Mesenchymal stem cell (in vitro differentiated cells and primary cell): ENCODE measurements around the gene ERICH2.

Source experiments
- DNase-seq: peaks from one replicate; pipeline ENCODE4 v3.0.0-alpha.2; 2013
- H2AFZ ChIP-seq: one replicate; pipeline ENCODE4 v1.6.1; 2013; ENCODE audit warnings: low read depth, mild to moderate bottlenecking, control low read depth, inconsistent platforms, low read length, moderate library complexity
- H2AK5ac ChIP-seq: 2 replicates; pipeline ENCODE4 v1.6.1; 2013; ENCODE audit warnings: low read length, moderate library complexity, mild to moderate bottlenecking, inconsistent platforms; ENCODE audit not compliant: severe bottlenecking
- H2BK120ac ChIP-seq: one replicate; pipeline ENCODE4 v1.6.1; 2013; ENCODE audit warnings: low read depth, mild to moderate bottlenecking, inconsistent platforms, low read length, moderate library complexity
- H2BK12ac ChIP-seq, 2 experiments: one replicate each; pipeline ENCODE4 v1.6.1; 2013; ENCODE audit warnings: inconsistent platforms in 2 of 2, low read length in 2 of 2, mild to moderate bottlenecking in 2 of 2, moderate library complexity in 2 of 2, control low read depth in 1 of 2
- H2BK15ac ChIP-seq: one replicate; pipeline ENCODE4 v1.6.1; 2013; ENCODE audit warnings: mild to moderate bottlenecking, low read depth, inconsistent platforms; ENCODE audit not compliant: poor library complexity, severe bottlenecking
- H2BK5ac ChIP-seq: 2 replicates; pipeline ENCODE4 v1.6.1; 2013; ENCODE audit warnings: low read depth, mild to moderate bottlenecking, low read length, control low read depth, inconsistent platforms; ENCODE audit not compliant: poor library complexity, severe bottlenecking
- H3K14ac ChIP-seq, 2 experiments: one replicate each; pipeline ENCODE4 v1.6.1; 2013; ENCODE audit warnings: inconsistent platforms in 2 of 2, low read length in 2 of 2, control low read depth in 1 of 2, mild to moderate bottlenecking in 1 of 2, moderate library complexity in 1 of 2
- H3K18ac ChIP-seq, 2 experiments: one replicate each; pipeline ENCODE4 v1.6.1; 2013; ENCODE audit warnings: inconsistent platforms in 2 of 2, low read length in 2 of 2, control low read depth in 1 of 2, low read depth in 1 of 2, mild to moderate bottlenecking in 1 of 2
- H3K23ac ChIP-seq, 2 experiments: one replicate each; pipeline ENCODE4 v1.6.1; 2013; ENCODE audit warnings: inconsistent platforms in 2 of 2, low read length in 2 of 2, mild to moderate bottlenecking in 2 of 2, moderate library complexity in 2 of 2, control low read depth in 1 of 2
- H3K27ac ChIP-seq: 2 replicates; pipeline ENCODE4 v1.5.1; 2013; ENCODE audit warnings: mild to moderate bottlenecking, moderate library complexity, low read length, control low read depth, inconsistent platforms; ENCODE audit not compliant: poor library complexity, severe bottlenecking
- H3K27me3 ChIP-seq, 2 experiments: 2 replicates each; pipeline versions ENCODE4 v1.6.1 to v1.7.0; 2013; ENCODE audit warnings: low read length in 2 of 2, mild to moderate bottlenecking in 2 of 2, moderate library complexity in 2 of 2, control low read depth in 1 of 2, inconsistent platforms in 1 of 2; ENCODE audit not compliant: control insufficient read depth in 1 of 2, insufficient read depth in 1 of 2
- H3K36me3 ChIP-seq, 2 experiments: 2 replicates each; pipeline versions ENCODE4 v1.6.1 to v1.7.0; 2013; ENCODE audit warnings: low read length in 2 of 2, control low read depth in 1 of 2, inconsistent platforms in 1 of 2, low read depth in 1 of 2, mild to moderate bottlenecking in 1 of 2; ENCODE audit not compliant: insufficient read depth in 2 of 2, control insufficient read depth in 1 of 2
- H3K4ac ChIP-seq, 2 experiments: one replicate each; pipeline ENCODE4 v1.6.1; 2013; ENCODE audit warnings: inconsistent platforms in 2 of 2, low read length in 2 of 2, mild to moderate bottlenecking in 2 of 2, moderate library complexity in 2 of 2, control low read depth in 1 of 2, low read depth in 1 of 2
- H3K4me1 ChIP-seq: 2 replicates; pipeline ENCODE4 v1.6.1; 2013; ENCODE audit warnings: low read depth, low read length, control low read depth; ENCODE audit not compliant: control insufficient read depth, insufficient read depth
- H3K4me2 ChIP-seq: 2 replicates; pipeline ENCODE4 v1.6.1; 2013; ENCODE audit warnings: low read length, mild to moderate bottlenecking, inconsistent platforms; ENCODE audit not compliant: poor library complexity, severe bottlenecking
- H3K4me3 ChIP-seq, 2 experiments: 2 replicates each; pipeline versions ENCODE4 v1.5.1 to v1.7.0; 2013; ENCODE audit warnings: low read length in 2 of 2, mild to moderate bottlenecking in 2 of 2, control low read depth in 1 of 2, low read depth in 1 of 2; ENCODE audit not compliant: insufficient read depth in 1 of 2
- H3K79me1 ChIP-seq: replicated peaks from 2 replicates; pipeline ENCODE4 v1.6.1; 2013; ENCODE audit warnings: mild to moderate bottlenecking, control low read depth, low read length, inconsistent platforms; ENCODE audit not compliant: poor library complexity, severe bottlenecking
- H3K9ac ChIP-seq: 2 replicates; pipeline ENCODE4 v1.7.0; 2013; ENCODE audit warnings: mild to moderate bottlenecking, low read length, moderate library complexity
- H3K9me3 ChIP-seq: 2 replicates; pipeline ENCODE4 v1.7.0; 2013; ENCODE audit warnings: mild to moderate bottlenecking, low read length; ENCODE audit not compliant: control insufficient read depth
- H4K8ac ChIP-seq: one replicate; pipeline ENCODE4 v1.6.1; 2013; ENCODE audit warnings: inconsistent platforms, mild to moderate bottlenecking, low read length, moderate library complexity
- H4K91ac ChIP-seq: one replicate; pipeline ENCODE4 v1.6.1; 2013; ENCODE audit warnings: mild to moderate bottlenecking, low read length, inconsistent platforms
- WGBS: methylation state at CpG from one replicate; pipeline ENCODE4 v1.1.7; 2013; ENCODE audit warnings: mixed read lengths; 5-methylcytosine and 5-hydroxymethylcytosine counted together

Gene ERICH2

DNA sequence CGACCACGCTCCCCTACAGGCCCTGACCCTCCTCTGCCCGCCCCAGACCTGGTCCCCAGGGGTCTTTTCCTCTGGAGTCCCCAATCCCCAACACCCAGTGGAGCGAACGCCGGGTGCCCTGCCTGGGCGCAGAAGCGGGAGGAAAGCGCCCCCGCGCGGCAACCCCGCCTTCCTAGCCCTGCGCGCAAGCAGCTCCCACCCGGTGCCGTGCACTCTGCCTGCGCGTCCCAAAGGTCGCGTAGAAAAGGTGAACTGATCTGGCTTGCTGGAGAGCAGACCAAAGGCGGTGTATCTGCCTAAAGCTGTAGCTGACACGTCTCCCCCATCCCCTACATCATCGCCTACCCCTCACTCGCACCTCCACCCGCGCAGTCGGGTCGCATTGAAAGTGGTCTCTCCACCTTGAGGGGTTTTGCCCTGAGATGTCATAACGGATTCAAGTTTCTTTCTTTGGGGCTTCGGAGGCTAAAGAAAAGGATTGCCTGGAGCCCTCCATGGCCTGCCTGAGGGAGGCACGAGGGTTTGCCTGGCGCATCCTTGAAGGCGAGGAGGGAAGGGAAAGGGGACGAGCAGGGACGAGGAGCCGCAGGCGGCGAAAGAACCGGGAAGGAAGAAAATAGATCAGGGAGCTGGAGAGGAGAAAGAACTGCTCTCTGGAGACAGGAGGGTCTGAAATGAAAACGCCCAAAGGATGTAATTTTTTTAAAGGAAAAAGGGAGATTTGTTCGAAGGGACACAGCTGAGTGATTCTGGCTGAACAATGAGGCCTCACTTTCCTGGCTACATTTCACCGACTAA is 52.3 kb downstream of the ERICH2 start:
- H3K4me2 ChIP-seq = peak overlapping the region; percentile 84
- no peak overlapping the region for H3K27ac ChIP-seq
- no peak overlapping the region for H2AK5ac ChIP-seq
- H3K27me3 ChIP-seq = peaks cover 94 to 97% of the 10 kb centered on the region in 2 experiments
- H2BK12ac ChIP-seq = no peak overlapping the region
- H3K79me1 ChIP-seq = no peaks in the 10 kb centered on the region
- no peak overlapping the region for H4K8ac ChIP-seq
- no peak overlapping the region for H2BK120ac ChIP-seq
- no peak for DNase-seq
- no peak overlapping the region for H4K91ac ChIP-seq
- H3K4me1 ChIP-seq = peaks cover 27% of the 10 kb centered on the region
- peak overlapping the region in 1 of 2 experiments; percentile 63 for H3K4me3 ChIP-seq
- no peak overlapping the region for H3K14ac ChIP-seq
- H3K9me3 ChIP-seq = no peaks in the 10 kb centered on the region
- no peak overlapping the region for H3K18ac ChIP-seq
- no peaks in the 10 kb centered on the region for H3K36me3 ChIP-seq
- no peak overlapping the region for H2BK5ac ChIP-seq
- H2BK15ac ChIP-seq = no peak overlapping the region
- H3K23ac ChIP-seq = no peak overlapping the region
- H3K4ac ChIP-seq = no peak overlapping the region
- no peak overlapping the region for H2AFZ ChIP-seq
- 53% methylated on average over 43 of the region's 43 CpGs for WGBS
- H3K9ac ChIP-seq = no peak overlapping the region

GRCh38 chr2:170823088-170823897 is 53.1 kb downstream of the ERICH2 start:
- no peak overlapping the region for H4K91ac ChIP-seq
- H3K18ac ChIP-seq = no peak overlapping the region
- peaks cover 19% of the 10 kb centered on the region for H3K4me1 ChIP-seq
- no peak for DNase-seq
- peak overlapping the region in 1 of 2 experiments; percentile 63 for H3K4me3 ChIP-seq
- no peak overlapping the region for H2BK120ac ChIP-seq
- H3K36me3 ChIP-seq = no peaks in the 10 kb centered on the region
- H3K9ac ChIP-seq = no peak overlapping the region
- no peak overlapping the region for H2AK5ac ChIP-seq
- no peak overlapping the region for H3K14ac ChIP-seq
- no peak overlapping the region for H2BK5ac ChIP-seq
- no peak overlapping the region for H2BK15ac ChIP-seq
- no peak overlapping the region for H2AFZ ChIP-seq
- H4K8ac ChIP-seq = no peak overlapping the region
- H3K79me1 ChIP-seq = no peaks in the 10 kb centered on the region
- H3K27ac ChIP-seq = no peak overlapping the region
- WGBS = 48% methylated on average over 50 of the region's 61 CpGs
- peaks cover 95 to 97% of the 10 kb centered on the region in 2 experiments for H3K27me3 ChIP-seq
- H3K4me2 ChIP-seq = peak overlapping the region; percentile 84
- H3K4ac ChIP-seq = no peak overlapping the region
- no peaks in the 10 kb centered on the region for H3K9me3 ChIP-seq
- no peak overlapping the region for H2BK12ac ChIP-seq
- no peak overlapping the region for H3K23ac ChIP-seq

GRCh38 chr2:170823898-170824215 is 53.7 kb downstream of the ERICH2 start:
- Histone ChIP-seq H2BK5ac (no peak overlapping the region), H4K8ac (no peak overlapping the region), H3K4me1 (peaks cover 13% of the 10 kb centered on the region), H3K9ac (no peak overlapping the region), H3K36me3 (no peaks in the 10 kb centered on the region), H3K79me1 (no peaks in the 10 kb centered on the region), H3K27me3 (peaks cover 95 to 97% of the 10 kb centered on the region in 2 experiments), H3K23ac (no peak overlapping the region), H2BK15ac (no peak overlapping the region), H3K18ac (no peak overlapping the region), H2AK5ac (no peak overlapping the region), H2AFZ (no peak overlapping the region), H2BK120ac (no peak overlapping the region), H4K91ac (no peak overlapping the region), H3K4me2 (peak overlapping the region; percentile 54), H3K9me3 (no peaks in the 10 kb centered on the region), H3K4ac (no peak overlapping the region), H3K4me3 (no peak overlapping the region), H3K27ac (no peak overlapping the region), H3K14ac (no peak overlapping the region), H2BK12ac (no peak overlapping the region)
- WGBS = 61% methylated on average over 6 of the region's 11 CpGs
- DNase-seq = no peak

DNA sequence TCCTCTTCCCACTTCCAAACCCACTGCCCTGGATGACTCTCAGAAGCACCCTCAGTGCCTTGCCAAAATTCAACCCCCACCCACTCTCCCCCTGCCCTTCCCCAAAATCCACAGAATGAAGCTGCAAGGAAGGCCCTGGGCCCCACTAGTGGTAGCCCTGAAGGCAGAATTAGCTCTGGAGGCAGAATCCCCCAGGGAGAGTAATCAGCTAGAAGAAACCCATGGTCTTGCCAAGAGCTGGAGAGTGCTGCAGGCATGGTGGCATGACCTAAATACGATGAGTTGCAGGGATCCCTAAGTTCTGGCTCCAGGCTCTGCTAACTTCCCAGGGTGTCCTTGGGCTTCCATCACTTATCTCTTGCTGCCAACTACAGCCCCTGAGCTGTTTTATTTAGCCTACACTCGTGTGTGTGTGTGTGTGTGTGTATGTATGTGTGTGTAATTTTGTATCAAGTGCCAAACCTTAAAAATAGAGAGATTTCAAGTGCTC is 54.4 kb downstream of the ERICH2 start:
- Histone ChIP-seq H3K14ac (no peak overlapping the region), H2BK12ac (no peak overlapping the region), H3K4me2 (no peak overlapping the region), H2BK15ac (no peak overlapping the region), H3K4me3 (no peak overlapping the region), H3K4me1 (peaks cover 13% of the 10 kb centered on the region), H3K4ac (no peak overlapping the region), H2BK120ac (no peak overlapping the region), H3K36me3 (no peaks in the 10 kb centered on the region), H4K8ac (no peak overlapping the region), H3K79me1 (no peaks in the 10 kb centered on the region), H3K27ac (no peak overlapping the region), H3K27me3 (peaks cover 94 to 96% of the 10 kb centered on the region in 2 experiments), H2AK5ac (no peak overlapping the region), H4K91ac (no peak overlapping the region), H2BK5ac (no peak overlapping the region), H3K18ac (no peak overlapping the region), H3K9me3 (no peaks in the 10 kb centered on the region), H2AFZ (no peak overlapping the region), H3K23ac (no peak overlapping the region), H3K9ac (no peak overlapping the region)
- DNase-seq = no peak
- 61% methylated on average over 2 of the region's 2 CpGs for WGBS
